HG02678 (cell line): ENCODE measurements around the gene CCDC14.
"Not testable (repeated sequence)": the region's sequence is repeated elsewhere in the genome, so short reads cannot be mapped to it uniquely, and the experiment has no call there.

Source experiments
- ATAC-seq: cut with Tn5 transposase; IDR thresholded peaks from one replicate; pipeline ENCODE4 v1.9.1; 2021; ENCODE audit warnings: mild to moderate bottlenecking, moderate library complexity; ENCODE audit not compliant: unreplicated experiment

The CCDC14 gene

GRCh38 chr3:123967260-123967659, 6.2 kb upstream of the CCDC14 start:
- ATAC-seq, result not testable (repeated sequence)

DNA sequence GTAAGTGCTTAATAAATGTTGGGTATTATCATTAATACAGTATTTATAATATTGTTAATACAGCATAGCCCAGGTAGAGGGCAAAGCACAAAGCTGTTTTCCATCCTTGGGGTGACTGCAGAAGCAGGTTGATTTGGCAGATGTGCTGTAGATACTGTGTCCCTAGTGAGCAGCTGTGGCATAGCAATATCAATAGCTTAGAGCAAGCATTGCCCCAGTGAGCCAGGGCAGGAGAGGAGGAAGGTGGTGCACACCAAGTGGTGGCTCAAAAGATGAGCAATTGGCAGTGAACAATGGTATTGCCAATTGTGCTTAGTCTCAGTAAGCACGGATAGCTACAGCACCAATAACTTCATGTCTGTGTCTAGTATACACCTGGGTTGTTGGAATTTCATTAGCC, 5.8 kb upstream of the CCDC14 start:
- not testable (repeated sequence) for ATAC-seq

DNA sequence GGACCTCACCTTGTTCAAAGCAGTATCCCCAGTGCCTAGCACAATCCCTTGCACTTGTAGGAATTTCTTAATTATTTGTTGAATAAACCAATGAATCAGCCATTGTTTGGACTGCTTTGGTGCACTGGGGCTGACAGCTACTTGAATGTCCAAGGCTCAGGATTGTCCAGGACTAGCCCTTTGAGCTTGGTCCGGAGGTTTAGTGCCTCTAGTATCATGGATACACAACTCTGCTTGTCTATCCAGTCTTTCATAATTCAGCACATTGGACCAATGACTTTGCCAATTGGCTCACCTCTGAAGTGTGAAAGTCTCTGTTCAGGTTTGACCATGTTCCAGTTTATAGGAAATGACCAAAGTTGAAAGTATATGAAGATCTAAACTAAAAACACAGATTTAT, 3.8 kb upstream of the CCDC14 start:
- ATAC-seq, result not testable (repeated sequence)

- no peak for ATAC-seq
These were observed 453 bp upstream of the CCDC14 start for GRCh38 chr3:123961508-123961856.

DNA sequence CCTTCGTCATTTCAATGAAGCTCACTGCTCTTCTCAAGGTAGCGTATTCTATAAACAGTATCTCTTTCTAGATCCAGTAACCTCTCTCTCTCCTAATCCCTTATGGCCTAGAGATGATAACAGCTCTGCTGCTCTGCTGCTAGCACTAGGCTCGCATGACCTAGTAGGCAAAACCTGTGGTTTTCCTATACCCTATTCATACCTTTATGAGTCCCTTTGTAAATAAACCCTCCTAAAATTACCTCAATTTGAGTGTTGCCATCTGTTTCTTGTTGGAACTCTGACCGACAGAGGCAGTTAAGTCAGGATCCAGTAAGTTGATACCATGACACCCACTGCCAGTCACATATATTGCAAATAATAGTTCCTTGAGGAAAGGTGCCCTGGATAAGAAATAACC, 7.3 kb downstream of the CCDC14 start:
- peak; percentile 88 for ATAC-seq

DNA sequence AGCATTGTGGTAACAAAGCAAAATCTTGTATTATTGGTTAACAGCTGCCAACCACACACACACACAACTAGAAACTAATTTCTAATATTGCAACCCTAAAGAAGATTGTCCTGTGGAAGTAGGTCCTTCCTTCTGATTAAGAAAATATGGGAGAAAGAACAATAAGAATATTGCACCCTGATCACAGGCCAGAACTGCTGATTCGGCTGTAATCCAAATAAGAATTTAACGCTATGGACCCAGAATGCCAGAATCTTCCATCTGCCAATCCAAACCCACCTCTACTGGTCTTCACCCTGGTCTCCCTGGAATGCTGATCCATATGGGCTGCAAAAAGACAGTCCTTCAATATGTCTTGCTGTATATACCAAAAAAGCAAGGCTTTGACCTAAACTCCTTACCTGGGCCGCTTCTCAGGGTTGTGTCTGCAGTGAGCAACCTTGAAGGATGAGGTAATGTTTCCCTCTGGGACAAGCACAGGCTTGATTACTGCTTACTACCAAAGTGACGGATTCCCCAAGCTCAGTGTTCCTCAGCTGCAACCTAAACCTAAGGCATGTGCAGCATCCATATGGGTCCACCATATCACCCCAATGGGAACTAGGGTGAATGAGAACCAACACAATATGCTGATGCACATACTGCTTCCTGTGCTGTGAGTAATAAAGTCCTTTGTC, 8.0 kb downstream of the CCDC14 start:
- no peak for ATAC-seq

GRCh38 chr3:123951522-123952447, 9.2 kb downstream of the CCDC14 start:
- no peak for ATAC-seq

GRCh38 chr3:123949641-123950040, 11.4 kb downstream of the CCDC14 start:
- ATAC-seq, result no peak

GRCh38 chr3:123948449-123948848, 12.6 kb downstream of the CCDC14 start:
- no peak for ATAC-seq

GRCh38 chr3:123947482-123947881, 13.5 kb downstream of the CCDC14 start:
- no peak for ATAC-seq

GRCh38 chr3:123941542-123941941, 19.5 kb downstream of the CCDC14 start:
- ATAC-seq, result no peak

GRCh38 chr3:123941121-123941520, 19.9 kb downstream of the CCDC14 start:
- no peak for ATAC-seq

DNA sequence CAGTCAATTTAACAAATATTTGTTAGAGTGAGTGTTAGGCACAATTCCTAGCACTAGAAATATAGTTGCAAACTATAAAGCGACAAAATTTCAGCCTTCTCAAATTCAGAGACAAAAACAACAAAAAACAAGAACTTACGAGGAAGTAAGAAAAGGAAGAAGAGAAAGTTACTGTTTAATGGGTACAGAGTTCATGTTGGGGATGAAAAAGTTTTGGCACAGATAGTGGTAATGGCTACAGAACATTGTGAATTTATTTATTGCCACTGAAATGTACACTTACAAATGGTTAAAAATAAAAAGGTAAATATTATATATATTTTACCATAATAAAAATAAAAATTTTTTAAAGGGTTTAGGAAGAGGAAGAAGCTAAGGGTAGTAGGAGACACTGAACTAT, 21.3 kb downstream of the CCDC14 start:
- no peak for ATAC-seq

DNA sequence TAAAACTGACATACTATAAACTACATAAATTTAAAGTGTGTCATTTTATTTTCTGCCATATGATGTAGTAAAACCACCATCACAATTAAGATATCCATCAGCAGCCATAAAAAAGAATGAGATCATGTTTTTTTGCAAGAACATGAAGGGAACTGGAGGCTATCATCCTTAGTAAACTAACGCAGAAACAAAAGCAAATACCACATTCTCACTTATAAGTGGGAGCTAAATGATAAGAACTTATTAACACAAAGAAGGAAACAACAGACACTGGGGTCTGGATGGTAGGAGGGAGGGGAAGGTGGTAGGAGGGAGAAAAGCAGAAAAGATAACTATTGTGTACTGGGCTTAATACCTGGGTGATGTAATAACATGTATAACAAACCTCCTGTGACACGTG, 24.6 kb downstream of the CCDC14 start:
- ATAC-seq, result no peak

- no peak for ATAC-seq
These were observed 25.2 kb downstream of the CCDC14 start for GRCh38 chr3:123935830-123936229.

DNA sequence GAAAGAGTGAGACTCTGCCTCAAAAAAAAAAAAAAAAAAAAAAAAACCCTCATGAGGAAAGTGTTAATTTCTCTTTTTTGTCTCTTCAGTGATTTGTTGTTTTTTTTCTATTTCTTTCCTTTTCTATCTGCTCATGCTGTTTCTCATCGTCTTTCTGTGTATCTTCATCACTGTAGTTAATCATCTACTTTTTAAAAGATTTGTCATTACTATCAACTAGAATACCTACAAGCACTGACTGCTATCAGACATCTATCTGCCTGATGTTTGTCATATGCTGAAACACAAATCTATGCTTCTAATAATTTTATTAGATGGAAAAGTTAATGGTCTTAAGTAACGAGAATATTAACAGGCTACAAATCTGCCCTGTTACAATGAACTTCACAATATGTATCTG, 26.8 kb downstream of the CCDC14 start:
- no peak for ATAC-seq

DNA sequence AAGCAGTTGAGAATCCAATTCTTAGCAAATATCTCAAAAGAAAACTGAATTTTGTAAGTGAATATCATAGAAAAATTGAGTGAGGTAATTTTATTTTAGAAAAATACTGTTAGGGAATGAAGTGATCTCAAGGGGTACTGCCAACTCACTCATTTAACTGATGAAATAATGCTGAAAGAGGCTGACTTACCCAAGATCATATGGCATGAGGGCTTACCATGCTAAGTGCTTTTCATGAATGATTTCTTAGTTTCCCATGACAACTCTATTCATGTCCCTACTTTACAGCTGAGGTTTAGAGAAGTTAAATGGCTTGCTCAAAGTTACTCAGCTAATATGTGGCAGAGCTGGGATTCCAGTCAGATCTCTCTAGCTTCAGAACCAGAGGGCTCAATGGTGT, 30.6 kb downstream of the CCDC14 start:
- no peak for ATAC-seq

DNA sequence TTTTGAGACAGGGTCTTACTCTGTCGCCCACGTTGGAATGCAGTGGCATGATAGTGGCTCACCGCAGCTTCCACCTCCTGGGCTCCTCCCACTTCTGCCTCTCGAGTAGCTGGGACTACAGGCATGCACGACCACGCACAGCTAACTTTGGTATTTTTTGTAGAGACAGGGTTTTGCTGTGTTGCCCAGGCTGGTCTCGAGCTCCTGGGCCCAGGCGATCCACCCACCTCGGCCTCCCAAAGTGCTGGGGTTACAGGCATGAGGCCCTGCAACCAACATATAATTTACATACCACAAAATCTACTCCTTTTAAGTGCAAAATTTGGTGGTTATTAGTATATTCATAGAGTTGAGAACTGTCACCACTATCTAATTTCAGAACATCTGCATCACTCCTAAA, 31.7 kb downstream of the CCDC14 start:
- ATAC-seq, result no peak

DNA sequence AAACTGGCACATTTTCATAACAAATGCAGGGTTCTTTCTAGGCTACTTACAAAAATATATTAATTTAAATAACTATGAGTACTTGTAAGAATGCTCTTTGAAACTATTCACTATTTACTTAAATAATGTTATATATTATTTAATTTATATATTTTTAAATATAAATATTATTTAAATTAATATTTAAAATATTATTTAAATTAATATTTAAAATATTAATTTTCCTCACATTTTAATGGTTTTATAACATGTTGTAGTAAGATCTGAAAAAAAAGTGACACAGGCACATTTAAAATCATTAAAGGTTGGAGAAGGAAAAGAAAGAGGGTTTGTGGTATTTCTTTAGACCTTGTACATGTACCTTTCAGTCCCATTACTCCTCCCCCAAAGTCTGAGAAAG, 34.6 kb downstream of the CCDC14 start:
- no peak for ATAC-seq

DNA sequence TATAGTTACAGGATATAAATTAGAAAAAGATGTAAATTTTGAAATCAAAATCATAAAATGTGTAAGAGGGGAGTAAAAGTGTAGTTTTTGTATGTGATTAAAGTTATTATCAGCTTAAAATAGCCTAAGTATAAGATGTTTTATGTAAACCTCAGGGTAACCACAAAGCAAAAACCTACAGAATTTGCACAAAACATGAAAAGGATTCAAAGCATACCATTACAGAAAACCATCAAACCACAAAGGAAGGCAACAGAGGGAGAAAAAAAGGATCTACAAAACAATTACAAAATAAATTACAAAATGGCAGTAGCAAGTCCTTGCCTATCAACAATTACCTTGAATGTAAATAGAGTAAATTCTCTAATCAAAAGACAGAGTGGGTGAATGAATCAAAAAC, 40.2 kb downstream of the CCDC14 start:
- no peak for ATAC-seq

GRCh38 chr3:123920383-123920782, 40.6 kb downstream of the CCDC14 start:
- ATAC-seq, result no peak

DNA sequence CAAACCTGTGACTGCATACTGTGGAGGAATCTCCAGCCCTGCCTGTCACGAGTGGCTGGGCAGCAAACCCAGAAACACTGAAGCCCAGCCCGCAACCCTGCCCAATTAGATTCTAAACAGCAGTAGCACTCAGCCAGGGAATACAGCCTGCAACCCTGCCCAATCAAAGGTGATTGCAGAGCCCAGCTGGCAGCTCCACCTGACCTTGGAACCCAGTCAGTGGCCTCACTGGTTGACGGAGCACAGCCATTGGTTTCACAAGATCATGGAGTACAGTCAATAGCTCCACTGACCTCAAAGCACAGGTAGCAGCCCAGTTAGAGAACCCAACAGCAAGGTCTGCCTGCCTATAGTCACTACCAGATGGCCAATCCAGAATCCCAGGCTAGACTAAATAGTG, 41.7 kb downstream of the CCDC14 start:
- ATAC-seq, result no peak
